Ammon's horn (tissue), 1 donor: ENCODE measurements around the gene RWDD3.

Source experiments
- DNase-seq: peaks from one replicate; pipeline ENCODE4 v3.0.0-alpha.2; 2016; ENCODE audit warnings: low spot score

RWDD3 gene

DNA sequence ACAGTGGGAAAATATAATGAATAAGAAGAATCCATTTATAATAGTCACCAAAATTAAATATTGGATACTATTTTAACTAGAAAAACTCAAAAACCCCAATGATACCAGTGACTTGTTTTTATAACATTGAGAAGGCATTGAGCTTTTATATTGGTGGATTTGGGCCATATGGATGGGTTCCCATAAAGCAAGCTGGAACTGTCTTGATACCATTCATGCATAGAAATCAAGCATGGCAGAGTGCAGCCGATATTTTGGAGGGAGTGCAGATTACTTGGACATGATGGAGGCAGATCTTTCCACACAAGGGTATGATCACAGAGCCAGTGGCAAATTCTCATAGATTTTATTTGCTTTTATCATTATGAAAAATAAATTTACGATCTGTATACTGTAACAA, 3.8 kb upstream of the RWDD3 start:
- no peak for DNase-seq

DNA sequence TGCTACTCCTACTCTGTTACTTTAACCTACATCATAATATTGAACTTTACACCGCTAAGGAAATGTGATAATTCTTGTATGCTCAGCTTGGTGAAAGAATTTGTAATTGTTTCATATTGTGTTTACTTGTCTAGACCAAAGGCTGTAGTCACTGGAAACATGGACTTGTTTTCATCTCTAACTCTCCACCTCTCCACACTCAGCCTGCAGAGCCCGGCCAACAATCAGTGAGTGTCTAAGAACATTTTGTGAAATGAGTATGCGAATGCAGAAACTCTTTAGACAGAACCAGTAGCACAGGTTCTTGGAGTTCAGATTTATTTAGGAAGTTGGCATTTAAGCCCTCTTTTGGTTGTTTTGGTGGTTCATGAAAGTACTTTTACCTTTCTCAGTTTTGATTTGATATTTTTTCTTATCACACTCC, 3.2 kb upstream of the RWDD3 start:
- peak; percentile 39 for DNase-seq

DNA sequence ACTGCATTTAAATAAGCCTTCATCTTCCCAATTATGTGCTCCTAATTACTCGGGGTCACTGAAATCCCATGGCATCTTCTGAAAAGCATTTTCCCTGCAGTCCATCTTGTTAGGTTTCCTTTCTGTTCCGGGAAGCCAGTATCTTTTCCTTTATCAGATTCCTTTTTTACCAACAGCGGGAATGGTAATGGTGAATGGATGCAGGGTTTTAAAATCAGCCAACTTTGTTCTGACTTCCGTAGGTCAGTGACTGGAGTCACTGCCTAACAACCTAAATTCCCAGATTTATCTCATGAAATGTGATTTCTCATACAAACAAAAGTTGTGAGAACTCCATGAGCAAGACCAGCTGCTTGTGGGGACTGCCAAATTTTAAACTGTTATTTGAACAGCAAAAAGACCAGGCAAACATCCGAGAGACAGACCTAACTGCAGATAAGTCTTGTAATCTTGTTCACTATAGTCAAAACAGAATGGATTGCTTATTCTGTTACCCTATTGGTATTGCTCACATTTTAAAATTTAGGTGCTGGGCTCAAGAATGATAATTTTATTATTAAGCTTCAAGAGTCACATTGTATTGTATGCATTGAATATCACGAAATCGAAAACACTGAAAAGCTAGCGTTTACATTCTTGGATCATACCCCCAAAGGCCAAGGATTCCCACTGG, 1.2 kb upstream of the RWDD3 start:
- no peak for DNase-seq

GRCh38 chr1:95233319-95233736, 682 bp upstream of the RWDD3 start:
- DNase-seq = peak; percentile 52

DNA sequence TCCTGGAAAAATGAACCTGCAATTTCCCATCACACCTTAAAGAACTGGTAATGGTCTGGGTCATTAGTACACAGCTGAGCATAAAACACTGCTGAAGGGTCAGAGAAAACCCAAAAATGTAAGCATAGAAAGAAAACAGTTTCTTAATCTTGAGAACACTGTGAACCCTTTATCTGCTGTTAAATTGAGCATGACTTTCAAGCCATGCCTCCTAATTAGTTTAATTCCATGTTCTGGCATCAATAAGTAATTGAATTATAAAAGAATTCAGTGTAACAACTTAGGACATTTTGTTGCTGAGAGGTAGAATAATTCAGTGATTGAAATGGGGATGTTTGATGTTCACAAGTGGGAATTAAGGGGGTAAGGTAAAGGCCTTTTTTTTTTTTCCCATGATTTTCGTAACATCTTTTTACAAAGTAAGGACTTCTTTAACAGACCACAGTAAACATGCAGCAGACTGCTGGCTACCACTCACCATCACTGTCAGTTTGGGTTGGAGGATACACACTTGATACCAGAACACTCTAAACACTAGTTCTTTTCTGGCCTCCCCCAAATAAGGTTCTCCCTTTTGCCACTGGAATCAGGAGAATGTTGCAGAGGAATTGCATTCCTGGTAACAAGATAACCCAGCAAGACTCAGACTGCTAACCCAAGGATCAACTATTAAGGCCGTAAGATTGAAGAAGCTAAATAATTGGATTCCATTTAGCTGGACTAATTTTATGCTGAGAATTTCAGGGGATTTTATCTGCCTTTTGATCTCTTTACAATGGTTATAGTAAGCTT, 3.0 kb downstream of the RWDD3 start:
- no peak for DNase-seq

DNA sequence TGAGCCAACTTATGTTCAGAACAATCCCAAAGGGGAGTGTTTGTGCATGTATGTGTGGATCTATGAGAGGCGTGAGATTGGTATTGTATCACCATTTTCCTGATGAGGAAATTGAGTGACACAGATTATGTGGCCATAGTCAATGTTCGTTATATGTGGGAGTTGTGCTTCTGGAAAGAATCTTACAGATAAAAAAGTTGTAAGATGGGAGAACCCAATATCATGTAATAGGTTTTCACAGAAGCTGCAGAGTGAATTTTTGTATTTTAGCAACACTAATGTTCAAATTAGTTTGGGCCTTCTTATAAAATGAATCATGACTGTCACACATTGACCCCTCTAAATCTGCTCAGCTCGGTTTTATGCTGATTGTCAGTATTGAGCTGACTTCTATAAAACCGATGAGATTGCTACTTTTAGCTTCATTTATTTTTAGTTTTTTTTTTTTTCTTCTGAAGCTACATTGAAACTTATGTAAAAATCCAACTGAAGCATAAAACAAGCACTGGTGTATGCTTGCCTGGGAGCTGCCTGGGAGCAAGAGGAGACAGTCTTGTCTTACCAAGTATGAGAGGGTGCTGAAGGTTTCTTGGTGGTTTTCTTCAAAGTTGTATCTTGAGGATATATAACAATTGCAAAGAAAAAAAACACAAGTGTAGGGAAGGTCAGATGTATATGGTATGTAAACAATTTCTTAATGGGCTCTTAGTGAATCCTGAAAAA, 4.1 kb downstream of the RWDD3 start:
- DNase-seq = no peak

- DNase-seq = no peak
Observed at GRCh38 chr1:95245029-95245428, 11.0 kb downstream of the RWDD3 start.

DNA sequence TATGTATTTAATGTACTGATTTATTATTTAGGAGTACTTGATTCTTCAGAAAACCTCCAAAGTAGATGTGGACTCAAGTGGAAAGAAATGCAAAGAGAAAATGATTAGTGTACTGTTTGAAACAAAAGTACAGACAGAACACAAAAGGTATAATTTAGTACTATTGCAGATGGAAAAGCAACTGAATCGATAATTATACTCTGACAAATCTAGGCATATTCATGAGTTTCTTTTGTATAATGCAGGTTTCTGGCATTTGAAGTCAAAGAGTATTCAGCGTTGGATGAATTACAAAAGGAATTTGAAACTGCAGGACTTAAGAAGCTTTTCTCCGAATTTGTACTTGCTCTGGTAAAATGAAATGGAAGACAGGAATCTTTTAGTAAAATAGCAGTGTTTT, 12.5 kb downstream of the RWDD3 start:
- no peak for DNase-seq

DNA sequence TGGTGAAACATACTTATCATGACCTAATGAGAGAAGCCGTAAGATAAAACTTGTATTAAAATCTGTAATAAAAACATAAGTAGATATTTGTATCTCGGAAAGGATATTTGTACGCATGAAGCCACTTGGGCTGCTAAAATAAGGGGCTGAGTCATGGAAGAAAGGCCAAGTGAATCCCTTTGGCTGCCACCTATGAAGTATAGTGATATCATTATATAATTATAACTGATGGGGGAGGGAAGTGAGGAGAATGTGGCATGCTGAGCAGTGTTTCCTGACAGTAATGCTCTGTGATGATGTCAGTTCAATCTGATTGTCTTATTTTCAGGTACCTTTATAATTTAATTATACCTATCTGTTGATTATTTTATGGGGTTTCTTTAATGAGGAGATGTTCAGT, 13.6 kb downstream of the RWDD3 start:
- DNase-seq = no peak

DNA sequence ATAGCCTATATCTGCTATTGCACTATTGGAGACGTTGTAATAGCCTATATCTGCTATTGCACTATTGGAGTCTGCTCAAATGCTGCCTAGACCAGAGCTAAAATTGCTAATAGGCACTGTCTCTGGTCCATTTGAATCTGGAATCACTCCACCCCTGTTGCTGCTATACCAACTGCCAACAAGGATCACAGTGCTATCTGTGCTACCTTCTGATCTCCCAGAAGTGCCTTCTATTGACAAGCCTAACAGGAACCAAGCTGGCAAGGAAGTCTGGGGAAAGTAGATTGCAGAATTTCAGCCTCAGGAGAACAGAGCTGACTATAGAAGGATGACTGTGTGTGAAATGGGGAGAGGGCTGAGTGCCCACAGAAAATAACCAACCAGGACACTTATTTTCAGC, 15.9 kb downstream of the RWDD3 start:
- DNase-seq = no peak

GRCh38 chr1:95252422-95252821, 18.4 kb downstream of the RWDD3 start:
- DNase-seq = no peak

DNA sequence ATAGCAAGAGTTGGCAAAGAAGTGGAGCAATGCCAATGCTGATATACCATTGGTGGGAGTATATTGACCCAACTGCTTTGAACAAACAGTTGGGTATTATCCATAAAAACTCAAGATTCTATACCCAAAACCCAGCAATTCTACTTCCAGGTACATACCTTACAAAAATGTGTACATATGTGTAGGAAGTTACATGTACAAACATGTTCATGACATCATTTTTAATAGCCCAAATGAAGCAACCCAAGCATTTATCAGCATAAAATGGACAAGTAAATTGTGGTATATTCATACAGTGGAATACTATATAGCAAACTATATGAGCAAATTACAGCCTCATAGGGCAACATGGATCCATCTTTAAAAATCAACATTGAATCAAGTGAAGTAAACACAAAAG, 20.9 kb downstream of the RWDD3 start:
- no peak for DNase-seq

GRCh38 chr1:95255826-95256225, 21.8 kb downstream of the RWDD3 start:
- DNase-seq = no peak

- no peak for DNase-seq
Observed at GRCh38 chr1:95257758-95258157, 23.7 kb downstream of the RWDD3 start.

DNA sequence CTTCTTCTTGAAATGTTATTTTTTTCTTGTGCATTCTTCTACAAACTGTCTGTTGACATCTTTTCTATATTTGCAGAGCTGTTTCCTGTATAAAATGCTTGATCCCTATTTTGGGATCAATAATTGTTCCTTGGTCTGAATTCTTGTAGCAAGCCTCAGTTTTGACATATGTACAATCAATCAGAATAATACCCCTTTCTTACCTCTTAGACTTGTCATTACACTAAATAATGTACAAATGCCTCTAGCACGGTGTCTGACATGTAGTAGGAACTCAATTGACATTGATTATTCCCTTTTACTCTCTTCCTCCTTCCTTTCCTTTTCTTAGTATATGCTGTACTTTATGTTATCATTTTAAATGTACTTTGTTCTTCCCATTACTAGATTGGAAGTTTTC, 25.2 kb downstream of the RWDD3 start:
- no peak for DNase-seq

- no peak for DNase-seq
Observed at GRCh38 chr1:95262913-95263312, 28.9 kb downstream of the RWDD3 start.

DNA sequence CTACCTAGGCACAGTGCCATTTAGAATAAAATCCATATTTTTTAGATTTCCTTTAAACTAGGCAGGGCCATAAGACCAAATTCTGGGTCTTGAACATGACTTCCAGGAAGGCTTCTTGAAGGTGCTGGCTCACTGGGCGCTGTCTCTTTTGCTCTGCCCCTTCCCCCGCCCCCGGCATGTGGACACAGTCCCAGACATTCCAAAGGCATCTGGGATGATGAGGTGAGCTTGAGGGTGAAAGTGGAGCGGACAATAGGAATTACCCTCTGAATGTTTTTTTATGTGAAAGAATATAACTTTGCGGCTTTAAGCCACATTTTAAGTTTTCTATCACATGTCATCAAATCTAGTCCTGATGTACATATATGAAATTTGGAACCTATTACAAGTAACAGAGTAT, 29.4 kb downstream of the RWDD3 start:
- no peak for DNase-seq

DNA sequence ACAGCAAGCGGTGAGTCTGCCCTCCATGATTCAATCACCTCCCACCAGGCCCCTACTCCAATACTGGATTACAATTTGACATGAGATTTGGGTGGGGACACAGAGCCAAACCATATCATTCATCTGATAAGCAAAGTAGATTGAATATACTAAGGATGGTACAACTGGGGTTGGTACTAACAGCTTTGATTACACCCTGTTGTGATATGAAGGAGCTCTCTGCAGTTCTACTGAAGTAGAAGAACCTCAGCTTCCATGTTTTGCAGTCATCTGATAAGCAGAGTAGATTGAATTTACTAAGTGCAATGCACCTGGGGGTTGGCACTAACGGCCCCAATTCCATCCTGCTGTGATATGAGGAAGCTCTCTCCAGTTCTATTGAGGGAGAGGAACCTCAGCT, 31.1 kb downstream of the RWDD3 start:
- no peak for DNase-seq

- no peak for DNase-seq
Observed at GRCh38 chr1:95276429-95276828, 42.4 kb downstream of the RWDD3 start.

DNA sequence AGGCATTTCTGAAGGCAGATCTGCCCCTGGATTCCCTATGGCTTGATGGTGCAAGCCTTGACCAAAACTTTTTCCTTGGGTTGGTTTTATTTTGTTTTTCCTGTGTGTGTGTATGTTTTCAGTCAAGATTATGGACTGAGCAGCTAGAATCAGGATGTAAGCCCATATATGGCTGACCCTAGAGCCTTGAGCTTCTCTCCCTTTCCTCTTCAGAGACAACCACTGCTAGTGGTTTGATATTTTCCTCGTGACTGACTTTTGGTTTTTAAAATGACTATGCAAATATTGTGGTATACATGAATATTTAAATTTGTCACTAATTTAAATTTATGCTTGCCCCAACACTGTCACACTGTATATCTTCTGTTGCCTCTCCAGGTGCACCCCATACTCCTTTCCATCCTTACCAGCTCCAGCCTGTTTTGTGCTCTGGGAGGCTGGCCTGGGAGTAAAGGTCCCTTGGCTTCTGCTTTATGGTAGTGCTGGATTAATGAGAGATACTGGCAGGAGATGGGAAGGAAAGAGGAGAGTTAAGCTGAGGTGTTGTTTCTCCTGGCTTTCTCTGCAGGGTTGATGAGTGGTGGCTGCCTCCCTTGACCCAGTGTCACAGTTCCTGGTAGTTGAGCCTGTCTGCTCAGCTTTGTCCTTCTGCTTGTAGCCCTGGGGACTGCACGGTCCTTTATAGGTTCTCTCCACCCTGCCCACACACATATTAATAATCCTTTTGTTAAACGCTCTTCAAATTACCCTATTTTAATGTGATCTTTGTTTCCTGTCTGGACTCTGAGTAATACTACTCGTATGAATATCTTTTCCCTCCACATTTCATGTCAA, 44.4 kb downstream of the RWDD3 start:
- no peak for DNase-seq

- DNase-seq = no peak
Observed at GRCh38 chr1:95281781-95282517, 47.9 kb downstream of the RWDD3 start.

- no peak for DNase-seq
Observed at GRCh38 chr1:95282518-95282895, 48.5 kb downstream of the RWDD3 start.
